K562 (cell line): ENCODE data around the gene DEGS2. TPM values are rescaled to one million over a fixed set of nuclear protein-coding genes. Genes with fewer than 3 reads are reported as not detected.

Experiments
- ATAC-seq: fragments of 200-7000 bp; cut with Tn5 transposase; 3 replicates; pipeline ENCODE4 v1.9.1; 2020; ENCODE audit warnings: moderate library complexity
- BruUV-seq: library from RNA; stranded (reverse); fragments of 400-500 nt; replicated peaks from 2 replicates; lab custom pipeline; 2021; lab: Mats Ljungman, UMichigan
- CTCF ChIA-PET: fragments of 300-600 bp; formaldehyde crosslinking; extraction: SDS; loops from one replicate; lab custom pipeline; 2021; ENCODE audit warnings: low intra/inter-chr PET ratio; lab: Yijun Ruan, JAX
- POLR2A ChIA-PET: fragments of 300-600, 350-650 bp; sonication (Branson Sonifier 250); formaldehyde crosslinking; extraction: SDS; loops from one replicate; lab custom pipeline; 2021; ENCODE audit warnings: antibody characterized with exemption, inconsistent platforms; lab: Yijun Ruan, JAX
- DNase-seq, 4 experiments: peaks; one replicate each; pipeline versions ENCODE4 v3.0.0 to v3.0.0-alpha.2; 2011 to 2018; ENCODE audit warnings: low spot score in 3 of 4, mixed read lengths in 3 of 4; ENCODE audit errors: extremely low read depth in 1 of 4
- FAIRE-seq: peaks from 2 replicates; lab custom pipeline; 2011; peaks lifted over from hg19 to GRCh38; lab: Jason Lieb, UNC
- H2AFZ ChIP-seq: 2 replicates; pipeline ENCODE4 v1.6.0; 2011; ENCODE audit warnings: low read depth, low read length, control low read depth, inconsistent platforms
- H3K27ac ChIP-seq: fragments of 200-600 bp; 3 replicates; pipeline ENCODE4 v1.8.0; 2011; ENCODE audit warnings: low read depth, mild to moderate bottlenecking, control low read depth, inconsistent platforms, low read length, moderate library complexity, mixed read lengths; ENCODE audit errors: extremely low read depth
- H3K27me3 ChIP-seq, 2 experiments: fragments of 300-600 bp in 1 of 2; 2 replicates in 1 of 2; 3 replicates in 1 of 2; pipeline versions ENCODE4 v1.6.0 to v1.8.0; 2011; ENCODE audit warnings: inconsistent platforms in 2 of 2, low read length in 2 of 2, mild to moderate bottlenecking in 1 of 2, mixed read lengths in 1 of 2, moderate library complexity in 1 of 2; ENCODE audit not compliant: control insufficient read depth in 2 of 2, insufficient read depth in 2 of 2
- H3K36me3 ChIP-seq: fragments of 300-600 bp; 3 replicates; pipeline ENCODE4 v1.8.0; 2011; ENCODE audit warnings: mild to moderate bottlenecking, low read length, inconsistent platforms; ENCODE audit not compliant: control insufficient read depth, insufficient read depth
- H3K4me1 ChIP-seq, 2 experiments: fragments of 200-600 bp in 1 of 2; replicated peaks in 1 of 2; 2 replicates in 1 of 2; 3 replicates in 1 of 2; pipeline versions ENCODE4 v1.5.1 to v1.8.0; 2011; ENCODE audit warnings: inconsistent platforms in 2 of 2, low read length in 2 of 2, mild to moderate bottlenecking in 1 of 2, mixed read lengths in 1 of 2, moderate library complexity in 1 of 2; ENCODE audit not compliant: control insufficient read depth in 2 of 2, insufficient read depth in 2 of 2
- H3K4me2 ChIP-seq: 2 replicates; pipeline ENCODE4 v1.6.1; 2011; ENCODE audit warnings: low read length, control low read depth, inconsistent platforms, mixed read lengths; ENCODE audit not compliant: insufficient read depth
- H3K4me3 ChIP-seq: fragments of 200-600 bp; sonication (generic), shearing (Covaris generic); 2 replicates; pipeline ENCODE4 v1.5.1; 2016; ENCODE audit warnings: control low read depth, inconsistent platforms
- H3K79me2 ChIP-seq: fragments of 200-600 bp; 3 replicates; pipeline ENCODE4 v1.8.0; 2011; ENCODE audit warnings: low read length, inconsistent platforms; ENCODE audit not compliant: control insufficient read depth, insufficient read depth
- H3K9ac ChIP-seq, 2 experiments: 2 replicates each; pipeline versions ENCODE4 v1.6.0 to v1.6.1; 2011; ENCODE audit warnings: low read depth in 2 of 2, low read length in 2 of 2, control low read depth in 1 of 2, inconsistent platforms in 1 of 2, mild to moderate bottlenecking in 1 of 2, mixed read lengths in 1 of 2; ENCODE audit not compliant: insufficient read depth in 1 of 2
- H3K9me1 ChIP-seq: one replicate; pipeline ENCODE4 v1.6.0; 2011; ENCODE audit warnings: inconsistent platforms, mild to moderate bottlenecking, low read length, moderate library complexity; ENCODE audit not compliant: control insufficient read depth, insufficient read depth
- H3K9me3 ChIP-seq: replicated peaks from 2 replicates; pipeline ENCODE4 v1.5.1; 2011; ENCODE audit warnings: low read depth, low read length, inconsistent platforms; ENCODE audit not compliant: control insufficient read depth, insufficient read depth
- H4K20me1 ChIP-seq: replicated peaks from 2 replicates; pipeline ENCODE4 v1.6.1; 2011; ENCODE audit warnings: low read length, inconsistent platforms, mixed read lengths; ENCODE audit not compliant: control insufficient read depth, insufficient read depth
- BCLAF1 ChIP-seq, 2 experiments: fragments of 450-650 bp in 1 of 2; IDR thresholded peaks; 2 replicates each; pipeline ENCODE4 v1.6.1; 2011 to 2017; ENCODE audit warnings: low read depth in 2 of 2, antibody characterized with exemption in 1 of 2, borderline replicate concordance in 1 of 2, low read length in 1 of 2, mild to moderate bottlenecking in 1 of 2, mixed read lengths in 1 of 2; ENCODE audit not compliant: control insufficient read depth in 1 of 2
- HMG20A ChIP-seq: fragments of 450-650 bp; formaldehyde crosslinking; conservative IDR thresholded peaks from 2 replicates; pipeline ENCODE4 v1.4.0; 2020; ENCODE audit warnings: mild to moderate bottlenecking, mixed read lengths
- IRF2 ChIP-seq: sonication (generic); formaldehyde crosslinking; IDR thresholded peaks from 2 replicates; pipeline ENCODE4 v1.8.1; 2022; ENCODE audit warnings: mild to moderate bottlenecking, missing genetic modification reagents
- JUNB ChIP-seq: fragments of 450-650 bp; formaldehyde crosslinking; conservative IDR thresholded peaks from 2 replicates; pipeline ENCODE4 v1.4.0; 2020; ENCODE audit warnings: mild to moderate bottlenecking
- KDM5B ChIP-seq: fragments of 200-600 bp; sonication (generic); IDR thresholded peaks from 2 replicates; pipeline ENCODE4 v1.6.1; 2012; ENCODE audit warnings: low read depth, mild to moderate bottlenecking, moderate library complexity, low read length, control low read depth, inconsistent platforms; ENCODE audit not compliant: insufficient replicate concordance
- MYNN ChIP-seq, 2 experiments: sonication (generic); formaldehyde crosslinking in 1 of 2; IDR thresholded peaks; 2 replicates each; pipeline versions ENCODE4 v1.5.0 to v1.6.1; 2016 to 2020; ENCODE audit warnings: antibody characterized with exemption in 1 of 2, missing genetic modification reagents in 1 of 2
- NUFIP1 ChIP-seq: fragments of 450-650 bp; IDR thresholded peaks from 2 replicates; pipeline ENCODE4 v1.6.1; 2018; ENCODE audit not compliant: partially characterized antibody
- PRDM10 ChIP-seq: fragments of 450-650 bp; IDR thresholded peaks from 2 replicates; pipeline ENCODE4 v1.6.1; 2018; ENCODE audit not compliant: partially characterized antibody
- TARDBP ChIP-seq: fragments of 450-650 bp; IDR thresholded peaks from 2 replicates; pipeline ENCODE4 v1.6.1; 2016
- ZNF282 ChIP-seq: sonication (generic); formaldehyde crosslinking; IDR thresholded peaks from 2 replicates; pipeline ENCODE4 v1.8.1; 2023; ENCODE audit warnings: missing genetic modification reagents
- WGBS: fragments of 100-300 bp; shearing (Covaris generic); methylation state at CpG from one replicate; pipeline ENCODE4 v1.1.6; 2016; ENCODE audit warnings: low coverage, mixed read lengths; ENCODE audit not compliant: insufficient coverage; ENCODE audit errors: missing lambda C conversion rate; 5-methylcytosine and 5-hydroxymethylcytosine counted together
- in situ Hi-C: fragments of 300-500 bp; cut with MboI; formaldehyde crosslinking; loops from 4 replicates; pipeline ENCODE4 v1.15.0; 2018; ENCODE audit warnings: inconsistent platforms, mixed read lengths
- intact Hi-C: fragments of 100-400 bp; cut with micrococcal nuclease; formaldehyde crosslinking; loops from 2 replicates; pipeline ENCODE4 v1.14.2; 2022
- polyA plus RNA-seq, 8 experiments: library from polyadenylated mRNA; depleted of rRNA in 4 of 8; stranded (reverse) in 5 of 8; unstranded in 3 of 8; fragments of >200 nt; fragmentation: Nextera tagmentation in 2 of 8; fragmentation: Illumina TruSeq in 1 of 8; extraction: Ambion mirVana in 2 of 8; extraction: Trizol in 1 of 8; gene quantifications; 2 replicates each; pipeline versions ENCODE4 v1.2.1 to v1.2.3, GENCODE V29; 2011 to 2014; ENCODE audit warnings: inconsistent platforms in 1 of 8, missing spikeins in 1 of 8
- total RNA-seq, 7 experiments: library from RNA; depleted of rRNA in 6 of 7; stranded (reverse); fragments of >200 nt in 6 of 7; fragmentation: Illumina TruSeq in 2 of 7; extraction: Trizol in 2 of 7; gene quantifications; 2 replicates each; pipeline versions ENCODE4 v1.2.1 to v1.2.3, GENCODE V29; 2011 to 2021; ENCODE audit warnings: low replicate concordance in 1 of 7
- TF ChIP-seq, protein P1 (sequence below): fragments of 450-650 bp; IDR thresholded peaks from 2 replicates; pipeline ENCODE4 v1.6.1; 2016; ENCODE audit warnings: low read depth, mild to moderate bottlenecking, moderate library complexity
- TF ChIP-seq, protein P2 (sequence below): fragments of 250-450 bp; sonication (Bioruptor Pico); IDR thresholded peaks from 2 replicates; pipeline ENCODE4 v1.5.0; 2021; ENCODE audit warnings: mild to moderate bottlenecking, borderline replicate concordance

Gene DEGS2
- total and polyA plus RNA-seq, 9 of the 15 experiments (the other 6 are each of a cell fraction or from before 2014, with no cell fraction given): 0.22 to 2.9 (median 0.70) TPM

GRCh38 chr14:100176811-100177327 is 17.4 kb upstream of the DEGS2 start:
- H4K20me1 ChIP-seq: no peaks in the 10 kb centered on the region
- intact Hi-C loops (no loop called here), in situ Hi-C loops (no loop called here)
- H3K4me1 ChIP-seq: peaks cover 0 to 15% of the 10 kb centered on the region in 2 experiments; a peak in 2 of 5 replicates
- H3K79me2 ChIP-seq: no peaks in the 10 kb centered on the region
- H3K9me1 ChIP-seq: no peaks in the 10 kb centered on the region
- no peak overlapping the region for H3K4me2 ChIP-seq
- no peak for DNase-seq
- no peaks in the 10 kb centered on the region for H3K36me3 ChIP-seq
- no peak for ATAC-seq
- no peak overlapping the region for H3K27ac ChIP-seq
- 64% methylated on average over 9 of the region's 14 CpGs for WGBS
- no peaks in the 10 kb centered on the region for H3K9me3 ChIP-seq
- POLR2A ChIA-PET: interaction anchor here (0.6 kb wide), 1 partner anchor 52 kb away, joined by 3 read pairs; no protein-coding TSS in a partner anchor
- no TSS peak for BruUV-seq
- H2AFZ ChIP-seq: no peak overlapping the region
- no peak overlapping the region for H3K4me3 ChIP-seq
- peak overlapping the region in 1 of 2 experiments; percentile 17; a peak in 1 of 4 replicates for H3K9ac ChIP-seq
- no peak for FAIRE-seq
- CTCF ChIA-PET: no interaction called here
- no peaks in the 10 kb centered on the region for H3K27me3 ChIP-seq
- TF ChIP-seq, protein P1, sequence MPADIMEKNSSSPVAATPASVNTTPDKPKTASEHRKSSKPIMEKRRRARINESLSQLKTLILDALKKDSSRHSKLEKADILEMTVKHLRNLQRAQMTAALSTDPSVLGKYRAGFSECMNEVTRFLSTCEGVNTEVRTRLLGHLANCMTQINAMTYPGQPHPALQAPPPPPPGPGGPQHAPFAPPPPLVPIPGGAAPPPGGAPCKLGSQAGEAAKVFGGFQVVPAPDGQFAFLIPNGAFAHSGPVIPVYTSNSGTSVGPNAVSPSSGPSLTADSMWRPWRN: no peak
- TF ChIP-seq PRDM10 (no peak), NUFIP1 (no peak), IRF2 (no peak), JUNB (CRISPR knock-in tag) (no peak), KDM5B (no peak), ZNF282 (no peak), MYNN (IDR thresholded peaks at IDR 0.05) (no peak), MYNN (CRISPR knock-in tag; IDR thresholded peaks at IDR 0.05) (no peak), BCLAF1 (IDR thresholded peaks at IDR 0.05; ENCODE audit: borderline replicate concordance in 1 of 2, control insufficient read depth in 1 of 2, low read depth in 2 of 2, low read length in 1 of 2) (no peak), TARDBP (no peak), HMG20A (CRISPR knock-in tag) (no peak)
- TF ChIP-seq, protein P2, sequence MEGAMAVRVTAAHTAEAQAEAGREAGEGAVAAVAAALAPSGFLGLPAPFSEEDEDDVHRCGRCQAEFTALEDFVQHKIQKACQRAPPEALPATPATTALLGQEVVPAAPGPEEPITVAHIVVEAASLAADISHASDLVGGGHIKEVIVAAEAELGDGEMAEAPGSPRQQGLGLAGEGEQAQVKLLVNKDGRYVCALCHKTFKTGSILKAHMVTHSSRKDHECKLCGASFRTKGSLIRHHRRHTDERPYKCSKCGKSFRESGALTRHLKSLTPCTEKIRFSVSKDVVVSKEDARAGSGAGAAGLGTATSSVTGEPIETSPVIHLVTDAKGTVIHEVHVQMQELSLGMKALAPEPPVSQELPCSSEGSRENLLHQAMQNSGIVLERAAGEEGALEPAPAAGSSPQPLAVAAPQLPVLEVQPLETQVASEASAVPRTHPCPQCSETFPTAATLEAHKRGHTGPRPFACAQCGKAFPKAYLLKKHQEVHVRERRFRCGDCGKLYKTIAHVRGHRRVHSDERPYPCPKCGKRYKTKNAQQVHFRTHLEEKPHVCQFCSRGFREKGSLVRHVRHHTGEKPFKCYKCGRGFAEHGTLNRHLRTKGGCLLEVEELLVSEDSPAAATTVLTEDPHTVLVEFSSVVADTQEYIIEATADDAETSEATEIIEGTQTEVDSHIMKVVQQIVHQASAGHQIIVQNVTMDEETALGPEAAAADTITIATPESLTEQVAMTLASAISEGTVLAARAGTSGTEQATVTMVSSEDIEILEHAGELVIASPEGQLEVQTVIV (CRISPR knock-in tag): no peak
